Panc1 (cell line): ENCODE data around the gene SYT2. TPM values are rescaled to one million over a fixed set of nuclear protein-coding genes. Genes with fewer than 3 reads are reported as not detected.

Experiments
- ATAC-seq: fragments of 200-7000 bp; cut with Tn5 transposase; 2 replicates; pipeline ENCODE4 v1.9.1; 2020; ENCODE audit warnings: mild to moderate bottlenecking, moderate library complexity
- BruUV-seq: library from RNA; stranded (reverse); fragments of 400-500 nt; replicated peaks from 2 replicates; lab custom pipeline; 2021; lab: Mats Ljungman, UMichigan
- CTCF ChIA-PET: fragments of 300-600 bp; sonication (Branson Sonifier 250); formaldehyde crosslinking; loops from one replicate; lab custom pipeline; 2022; ENCODE audit warnings: antibody characterized with exemption; lab: Charles Lee
- POLR2A ChIA-PET: fragments of 300-600 bp; sonication (Branson Sonifier 250); formaldehyde crosslinking; loops from one replicate; lab custom pipeline; 2022; ENCODE audit warnings: antibody characterized with exemption; lab: Charles Lee
- DNase-seq: peaks from one replicate; pipeline ENCODE4 v3.0.0-alpha.2; 2010; ENCODE audit warnings: low read depth, low spot score
- H3K27ac ChIP-seq: 2 replicates; pipeline ENCODE4 v1.5.1; 2011; ENCODE audit warnings: mild to moderate bottlenecking, low read length, inconsistent platforms
- H3K27me3 ChIP-seq: fragments of 200-500 bp; sonication (Bioruptor generic); 2 replicates; pipeline ENCODE4 v1.6.0; 2014; ENCODE audit warnings: low read length, inconsistent platforms; ENCODE audit not compliant: control insufficient read depth, insufficient read depth
- H3K36me3 ChIP-seq: fragments of 200-500 bp; sonication (Bioruptor generic); 2 replicates; pipeline ENCODE4 v1.5.1; 2014; ENCODE audit warnings: inconsistent platforms, mild to moderate bottlenecking, low read length, moderate library complexity; ENCODE audit not compliant: control insufficient read depth, insufficient read depth
- H3K4me1 ChIP-seq: 2 replicates; pipeline ENCODE4 v1.5.1; 2011; ENCODE audit warnings: inconsistent platforms, mild to moderate bottlenecking, low read length, moderate library complexity; ENCODE audit not compliant: control insufficient read depth, insufficient read depth
- H3K4me3 ChIP-seq, 2 experiments: 2 replicates each; pipeline ENCODE4 v1.5.1; 2011 to 2012; ENCODE audit warnings: low read depth in 2 of 2, low read length in 2 of 2, mild to moderate bottlenecking in 2 of 2, inconsistent platforms in 1 of 2, moderate library complexity in 1 of 2
- H3K9me3 ChIP-seq: fragments of 200-500 bp; sonication (Bioruptor generic); 2 replicates; pipeline ENCODE4 v1.5.1; 2014; ENCODE audit warnings: low read depth, mild to moderate bottlenecking, inconsistent platforms, low read length, moderate library complexity; ENCODE audit not compliant: control insufficient read depth, insufficient read depth
- CTCF ChIP-seq: fragments of 450-650 bp; IDR thresholded peaks from 2 replicates; pipeline ENCODE4 v1.5.1; 2017; ENCODE audit warnings: mild to moderate bottlenecking
- POLR2AphosphoS5 ChIP-seq: IDR thresholded peaks from 2 replicates; pipeline ENCODE4 v1.6.1; 2012; ENCODE audit warnings: mild to moderate bottlenecking, low read depth, low read length, moderate library complexity
- REST ChIP-seq, 2 experiments: IDR thresholded peaks; 2 replicates each; pipeline ENCODE4 v1.6.1; 2011 to 2012; ENCODE audit warnings: low read depth in 2 of 2, control low read depth in 1 of 2, low read length in 1 of 2, mild to moderate bottlenecking in 1 of 2, moderate library complexity in 1 of 2; ENCODE audit not compliant: insufficient read depth in 1 of 2
- SIN3A ChIP-seq: IDR thresholded peaks from 2 replicates; pipeline ENCODE4 v1.6.1; 2012; ENCODE audit warnings: low read depth, mild to moderate bottlenecking, low read length, moderate library complexity, borderline replicate concordance; ENCODE audit not compliant: insufficient read depth
- TCF7L2 ChIP-seq: IDR thresholded peaks from 2 replicates; pipeline ENCODE4 v1.6.1; 2011; ENCODE audit warnings: mild to moderate bottlenecking, low read depth, low read length, inconsistent platforms
- in situ Hi-C: cut with HindIII; loops from 2 replicates; pipeline ENCODE4 v1.10.0; 2016; ENCODE audit warnings: low sequenced_read_pairs, low pct_unique_long_range_greater_than_20kb
- intact Hi-C: fragments of 100-400 bp; cut with micrococcal nuclease; formaldehyde crosslinking; loops from one replicate; pipeline ENCODE4 v1.10.0; 2022; ENCODE audit not compliant: unreplicated experiment
- total RNA-seq: library from RNA; stranded (reverse); gene quantifications from one replicate; pipeline ENCODE4 v1.2.1, GENCODE V29; 2021; ENCODE audit not compliant: unreplicated experiment

The SYT2 gene
- total RNA-seq, 1 experiment from 2014 or later: 0.03 TPM

GRCh38 chr1:202677433-202677832 lies 32.8 kb downstream of the SYT2 start:
- Histone ChIP-seq H3K27ac (no peak overlapping the region), H3K4me3 (no peak overlapping the region), H3K27me3 (peaks cover 7% of the 10 kb centered on the region), H3K9me3 (0 out of 2 replicates have a peak, but pooled peaks cover 7% of the 10 kb centered on the region), H3K36me3 (no peaks in the 10 kb centered on the region), H3K4me1 (no peaks in the 10 kb centered on the region)
- in situ Hi-C loops: no loop called here
- CTCF ChIA-PET: no interaction called here
- no TSS peak for BruUV-seq
- ATAC-seq: no peak
- TF ChIP-seq POLR2AphosphoS5 (no peak), SIN3A (no peak), TCF7L2 (no peak), REST (IDR thresholded peaks at IDR 0.05; ENCODE audit: insufficient read depth in 1 of 2, low read depth in 2 of 2, low read length in 1 of 2) (no peak), CTCF (no peak)
- DNase-seq: no peak
- intact Hi-C loops: no loop called here
- POLR2A ChIA-PET: interaction anchor here (0.6 kb wide), 1 partner anchor 393 kb away, joined by 4 read pairs; no protein-coding TSS in a partner anchor

DNA sequence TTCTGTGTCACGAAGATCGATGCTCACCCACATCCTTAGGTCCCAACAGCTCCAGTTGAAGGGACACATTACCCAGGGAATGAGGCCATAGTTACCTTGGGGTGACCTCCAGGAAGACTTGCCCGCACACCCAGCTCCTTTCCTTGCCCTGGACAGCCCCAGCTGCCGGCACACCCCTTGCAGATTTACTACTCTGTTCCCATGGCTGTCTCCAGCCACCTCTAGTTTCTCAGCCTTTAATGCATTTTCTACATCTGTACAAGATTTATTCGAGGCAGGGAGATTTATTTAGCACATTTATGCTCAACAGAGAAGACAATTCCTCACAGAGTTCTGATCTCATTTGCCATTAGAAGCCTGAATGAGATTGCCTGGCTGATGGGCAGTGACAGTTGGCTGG lies 36.7 kb downstream of the SYT2 start:
- TF ChIP-seq POLR2AphosphoS5 (no peak), SIN3A (no peak), REST (IDR thresholded peaks at IDR 0.05; ENCODE audit: insufficient read depth in 1 of 2, low read depth in 2 of 2, low read length in 1 of 2) (no peak), TCF7L2 (no peak), CTCF (no peak)
- Histone ChIP-seq H3K4me3 (no peak overlapping the region), H3K36me3 (no peaks in the 10 kb centered on the region), H3K9me3 (0 out of 2 replicates have a peak, but pooled peaks cover 7% of the 10 kb centered on the region), H3K27me3 (peaks cover 3% of the 10 kb centered on the region; the same call in 1 of the 2 replicates), H3K4me1 (no peaks in the 10 kb centered on the region), H3K27ac (no peak overlapping the region)
- no peak for ATAC-seq
- in situ Hi-C loops (no loop called here), intact Hi-C loops (no loop called here)
- POLR2A ChIA-PET: no interaction called here
- no peak for DNase-seq
- CTCF ChIA-PET: no interaction called here
- BruUV-seq: no TSS peak
